GM04504 (cell line): ENCODE data around the gene ZNF236.

Experiments
- DNase-seq: peaks from one replicate; pipeline ENCODE4 v3.0.0-alpha.2; 2012; ENCODE audit warnings: low read depth

ZNF236 gene

DNA sequence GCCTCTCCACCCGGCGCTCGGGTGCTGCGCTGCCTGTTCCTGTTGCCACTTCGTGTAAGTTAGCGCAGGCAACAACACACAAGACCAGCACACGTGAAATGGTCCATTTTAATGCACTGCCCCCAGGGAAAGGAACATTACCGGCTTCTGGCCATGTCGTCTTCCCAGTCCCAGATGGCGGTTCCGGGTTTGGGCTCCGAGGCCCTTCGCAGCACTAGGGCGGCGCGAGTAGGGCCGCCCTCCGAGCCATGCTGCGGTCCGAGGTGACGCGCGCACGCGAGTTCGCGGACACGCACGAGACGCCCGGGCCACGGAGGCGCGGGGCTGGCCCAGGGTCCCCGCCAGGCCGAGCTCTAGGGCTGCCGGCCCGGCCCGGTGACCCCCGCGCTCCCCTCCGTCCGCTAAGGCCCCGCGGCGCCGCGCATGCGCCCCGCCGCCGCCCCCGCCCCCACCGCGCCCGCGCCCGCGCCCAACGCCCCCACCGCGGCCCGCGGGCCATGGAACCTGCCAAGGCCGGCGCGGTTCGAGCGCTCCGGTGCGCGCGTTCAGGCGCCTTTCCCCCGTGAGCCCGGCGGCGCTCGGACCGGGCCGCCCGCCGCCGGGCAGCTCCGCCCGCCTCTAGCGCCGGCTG is 367 bp upstream of the ZNF236 start:
- DNase-seq: no peak

DNA sequence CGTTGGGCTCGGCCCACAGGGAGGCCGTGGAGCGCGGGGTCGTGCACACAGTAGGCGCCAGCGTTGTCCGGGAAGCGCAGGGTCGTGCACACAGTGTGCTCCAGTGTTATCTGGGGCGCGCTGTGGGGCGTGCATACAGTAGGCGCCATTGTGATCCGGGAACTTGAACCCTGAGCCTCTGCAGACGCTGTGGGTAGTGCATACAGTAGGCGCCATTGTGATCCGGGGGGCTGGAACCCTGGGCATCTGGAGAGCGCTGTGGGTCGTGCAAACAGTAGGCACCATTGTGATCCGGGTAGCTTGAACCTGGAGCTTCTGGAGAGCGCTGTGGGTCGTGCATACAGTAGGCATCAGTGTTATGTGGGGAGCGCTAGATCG is 793 bp downstream of the ZNF236 start:
- no peak for DNase-seq

DNA sequence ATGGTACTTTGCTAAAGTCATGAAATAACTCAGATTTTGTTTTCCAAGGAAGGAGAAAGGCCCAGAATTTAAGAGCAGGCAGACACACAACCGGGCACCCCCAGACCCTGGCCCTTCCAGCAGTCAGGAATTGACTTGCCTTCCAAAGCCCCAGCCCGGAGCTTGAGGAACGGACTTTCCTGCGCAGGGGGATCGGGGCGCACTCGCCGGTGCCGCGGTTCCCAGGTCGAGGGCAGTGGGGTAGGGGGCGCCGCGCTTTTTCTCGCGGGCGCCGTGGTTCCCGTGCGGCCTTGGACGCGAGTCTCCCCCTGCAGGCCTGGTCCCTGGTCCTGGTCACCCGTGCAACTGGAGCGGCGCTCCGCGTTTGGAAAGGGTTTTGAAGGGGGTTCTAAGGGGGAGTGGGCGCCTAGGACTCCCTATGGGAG is 1.2 kb downstream of the ZNF236 start:
- no peak for DNase-seq

DNA sequence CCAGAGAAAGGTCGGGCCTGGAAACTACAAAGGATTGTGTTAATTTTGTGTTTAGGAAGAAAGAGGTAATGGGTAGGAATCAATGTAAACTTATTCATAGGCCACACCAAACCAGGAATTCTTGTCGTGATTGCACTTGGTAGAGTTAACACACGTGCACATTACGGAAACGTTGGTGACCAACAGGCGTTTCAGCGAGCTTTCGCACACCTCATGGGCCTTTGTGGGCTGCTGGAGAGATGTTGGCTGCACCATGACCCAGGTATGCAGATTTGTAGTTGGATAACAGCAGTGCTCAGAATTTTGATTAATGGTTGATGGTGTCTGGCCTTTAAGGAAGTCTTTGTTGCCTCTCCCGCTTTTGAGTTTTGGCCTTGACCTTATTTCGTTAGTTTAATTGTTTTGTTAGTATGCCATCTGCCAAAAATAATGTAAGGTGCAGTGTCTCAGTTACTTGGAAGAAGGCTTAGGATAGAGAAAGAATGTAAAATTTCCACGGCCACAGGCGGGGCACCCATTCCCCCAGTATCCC is 1.9 kb downstream of the ZNF236 start:
- no peak for DNase-seq

DNA sequence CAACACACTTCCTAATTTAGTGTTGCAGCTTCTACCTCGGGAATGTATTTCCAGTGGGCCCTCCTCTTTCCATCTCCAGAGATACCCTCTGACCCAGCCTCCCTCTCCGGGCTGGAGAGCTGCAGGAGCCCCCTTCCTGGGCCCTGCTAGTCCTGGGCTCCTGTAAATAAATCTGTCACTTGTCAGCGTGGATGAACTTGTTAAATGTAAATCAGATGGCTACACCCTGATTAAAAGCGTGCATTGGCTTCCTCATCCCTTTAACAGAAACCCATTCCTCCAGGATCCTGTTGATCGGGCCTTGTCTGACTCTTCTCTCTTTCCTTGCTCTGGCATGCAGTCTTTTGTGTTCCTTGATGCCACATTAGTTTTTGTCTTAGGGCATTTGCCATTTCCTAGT is 2.4 kb downstream of the ZNF236 start:
- no peak for DNase-seq

DNA sequence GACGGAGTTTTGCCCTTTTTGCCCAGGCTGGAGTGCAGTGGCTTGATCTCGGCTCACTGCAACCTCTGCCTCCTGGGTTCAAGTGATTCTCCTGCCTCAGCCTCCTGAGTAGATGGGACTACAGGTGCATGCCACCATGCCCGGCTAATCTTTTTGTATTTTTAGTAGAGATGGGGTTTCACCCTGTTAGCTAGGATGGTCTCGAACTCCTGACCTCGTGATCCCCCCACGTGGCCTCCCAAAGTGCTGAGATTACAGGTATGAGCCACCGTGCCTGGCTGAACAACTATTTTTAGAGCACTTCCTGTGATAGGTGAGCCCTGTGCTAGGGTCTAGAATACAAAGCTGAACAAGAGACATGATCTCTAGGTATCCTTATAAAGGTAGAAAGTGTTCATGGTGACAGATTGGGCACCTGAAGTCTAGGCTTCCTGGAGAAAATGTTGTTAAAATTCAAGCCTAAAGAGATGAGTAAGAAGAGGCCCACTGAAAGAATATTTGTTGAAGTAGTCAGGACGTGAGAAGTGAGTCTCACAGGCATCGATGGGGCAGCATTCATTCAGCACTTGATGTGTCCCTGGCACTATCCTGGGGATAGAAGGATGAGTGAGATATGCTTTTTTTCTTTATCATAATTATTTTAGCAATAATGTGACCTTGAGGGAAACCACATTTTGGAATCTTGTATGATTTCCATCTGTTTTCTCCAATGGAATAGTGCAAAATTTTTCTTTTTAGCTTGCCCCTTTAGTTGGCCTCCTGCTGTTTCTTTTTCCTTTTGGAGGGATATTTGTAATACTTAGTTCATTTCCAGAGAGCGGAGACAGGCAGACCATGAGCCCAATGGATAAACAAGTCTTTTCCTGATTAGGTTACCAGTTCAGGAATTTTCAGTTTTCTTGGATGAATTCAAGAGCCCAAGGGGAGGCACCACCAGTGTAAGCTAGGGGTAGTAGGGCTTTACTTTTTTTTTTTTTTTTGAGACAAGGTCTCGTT is 5.1 kb downstream of the ZNF236 start:
- no peak for DNase-seq

DNA sequence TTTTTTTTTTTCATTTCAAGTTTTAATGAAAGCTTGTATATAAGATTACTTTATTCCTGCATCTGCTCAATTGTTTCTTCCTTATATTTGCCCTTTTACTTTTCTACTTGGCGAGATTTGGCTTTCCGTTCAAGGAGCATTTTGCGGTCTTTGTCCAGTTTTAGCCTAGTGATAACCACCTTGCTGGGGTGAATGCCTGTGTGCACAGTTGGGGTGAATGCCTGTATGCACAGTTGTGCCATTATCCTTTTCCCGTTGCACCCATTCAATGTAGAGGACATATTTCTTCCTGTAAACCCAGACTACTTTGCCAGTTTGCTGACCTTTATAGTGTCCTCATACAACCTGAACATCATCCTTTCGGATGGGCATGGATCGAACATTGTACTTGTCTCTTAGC is 12.0 kb downstream of the ZNF236 start:
- no peak for DNase-seq

DNA sequence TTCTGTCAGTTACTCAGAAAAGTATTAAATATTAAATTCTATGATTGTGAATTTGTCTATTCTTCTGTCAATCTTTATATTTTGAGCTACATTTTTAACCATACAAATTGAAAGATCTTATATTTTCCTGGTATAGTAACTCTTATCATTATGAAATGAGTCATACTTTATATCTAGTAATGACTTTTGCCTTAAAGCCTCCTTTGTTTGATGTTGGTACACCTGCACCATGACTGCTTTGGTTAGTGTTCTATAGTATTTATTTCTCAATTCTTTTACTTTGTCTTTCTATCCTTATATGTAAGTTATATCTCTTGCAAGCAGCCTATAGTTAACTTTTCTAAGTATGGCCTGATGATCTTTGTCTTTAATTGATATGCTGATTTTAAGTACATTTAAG is 13.0 kb downstream of the ZNF236 start:
- no peak for DNase-seq

DNA sequence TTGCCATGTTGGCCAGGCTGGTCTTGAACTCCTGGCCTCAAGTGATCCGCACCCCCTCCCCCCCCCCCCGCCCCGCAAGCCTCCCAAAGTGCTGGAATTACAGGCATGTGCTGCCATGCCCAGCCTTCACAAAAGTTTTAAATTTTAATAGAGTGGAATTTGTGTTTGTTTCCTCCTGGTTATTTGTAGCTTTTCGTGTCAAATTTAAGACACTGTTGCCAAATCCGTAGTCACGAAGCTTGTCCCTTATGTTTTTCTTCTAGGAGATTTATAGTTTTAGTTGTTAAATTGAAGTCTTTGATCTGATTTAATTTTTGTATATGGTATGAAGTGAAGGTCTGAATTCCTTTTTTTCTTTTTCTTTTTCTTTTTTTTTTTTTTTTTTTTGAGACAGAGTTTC is 14.7 kb downstream of the ZNF236 start:
- no peak for DNase-seq

DNA sequence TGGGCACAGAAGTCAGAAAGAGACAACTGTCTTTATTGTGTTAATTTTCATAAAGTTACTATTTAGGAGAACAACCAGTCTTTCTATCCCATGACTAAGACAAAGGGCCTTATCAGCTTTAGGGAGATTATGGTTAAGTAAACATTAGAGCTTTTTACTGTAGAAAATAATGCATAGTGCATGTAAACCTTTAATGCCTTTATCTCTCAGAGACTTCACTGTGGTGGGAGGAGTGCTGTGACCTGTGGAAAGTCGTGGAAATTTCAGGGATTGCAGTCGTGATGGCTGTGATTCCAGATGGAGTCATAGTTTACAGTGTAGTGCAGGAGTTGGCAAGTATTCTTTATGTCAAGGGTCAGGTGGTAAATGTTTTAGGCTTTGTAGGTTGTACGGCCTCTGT is 15.8 kb downstream of the ZNF236 start:
- DNase-seq: no peak

DNA sequence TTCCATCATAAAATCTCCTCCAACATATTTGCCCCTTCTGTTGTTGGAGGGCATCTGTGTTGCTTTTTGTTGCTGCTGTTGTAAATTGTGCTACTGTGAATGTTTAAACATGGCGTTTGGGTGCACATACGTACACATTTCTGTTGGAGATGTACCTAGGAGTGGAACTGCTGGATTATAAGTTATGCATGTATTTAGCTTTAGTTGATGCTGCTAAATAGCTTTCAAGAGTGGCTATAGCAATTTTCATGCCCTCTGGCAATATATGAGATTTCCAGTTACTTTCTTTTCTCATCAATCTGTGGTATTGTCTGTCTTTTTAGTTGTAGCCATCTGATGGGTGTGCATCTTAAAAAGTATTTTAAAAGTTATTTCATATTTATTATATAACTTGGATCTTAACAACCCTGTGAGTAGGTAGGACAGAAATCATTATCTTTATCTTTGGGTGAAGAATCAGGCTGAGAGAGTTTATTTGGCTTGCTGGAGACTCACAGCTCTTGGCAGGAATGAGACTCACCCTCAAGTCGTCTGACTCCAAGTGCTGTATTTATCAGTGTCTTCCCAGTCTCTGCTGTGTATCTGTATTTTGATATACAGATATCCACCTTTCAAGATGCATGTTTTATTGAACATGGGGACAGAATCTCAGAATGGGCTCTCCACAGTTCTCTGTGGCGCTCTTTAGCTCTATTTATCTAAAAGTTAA is 16.9 kb downstream of the ZNF236 start:
- DNase-seq: no peak

DNA sequence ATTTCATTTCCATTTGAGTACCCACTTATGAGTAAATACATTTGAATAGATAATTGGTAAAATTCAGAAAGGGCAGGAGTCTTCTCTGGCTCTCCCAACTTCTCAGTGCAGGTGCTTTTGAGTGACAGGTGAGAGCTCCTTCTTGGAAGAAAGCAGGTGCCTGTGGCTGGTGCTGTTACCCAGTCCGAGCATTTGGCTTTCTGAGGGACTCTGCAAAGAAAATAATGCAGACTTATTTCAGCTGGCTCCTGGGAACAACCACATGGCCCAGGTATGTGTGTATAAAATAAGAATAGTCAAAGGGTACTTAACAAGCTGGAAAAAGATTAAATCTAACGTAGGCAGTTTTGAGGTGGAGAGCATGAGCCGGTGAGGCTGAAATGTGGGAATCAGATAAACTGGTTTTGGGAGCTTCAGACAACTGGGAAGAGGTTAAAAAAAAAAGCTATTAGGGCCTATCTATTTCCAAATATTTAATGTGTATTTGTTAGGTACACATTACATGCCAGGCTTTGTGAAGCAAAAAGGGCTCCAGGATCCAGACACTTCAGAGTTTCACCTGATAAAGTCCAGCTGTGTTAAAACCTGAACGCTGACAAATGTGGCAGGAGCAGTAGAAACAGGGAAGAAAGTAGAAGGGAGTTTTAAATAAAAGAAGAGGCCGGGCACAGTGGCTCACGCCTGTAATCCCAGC is 20.6 kb downstream of the ZNF236 start:
- no peak for DNase-seq

DNA sequence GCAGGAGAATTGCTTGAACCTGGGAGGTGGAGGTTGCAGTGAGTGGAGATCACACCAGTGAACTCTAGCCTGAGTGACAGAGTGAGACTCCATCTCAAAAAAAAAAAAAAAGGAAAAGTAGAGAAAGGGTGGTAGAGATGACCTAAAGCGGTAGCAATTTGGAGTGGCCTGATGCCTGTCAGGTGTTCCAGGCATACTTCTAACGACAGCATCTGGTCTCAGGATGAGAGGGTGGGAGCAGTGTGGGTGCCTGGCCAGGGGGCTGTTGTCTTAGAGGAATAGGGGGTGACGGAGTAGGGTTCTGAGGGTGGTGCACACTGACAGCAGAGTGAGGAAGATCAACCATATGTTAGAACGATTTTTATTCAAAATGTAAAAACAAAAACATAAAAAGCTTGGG is 21.8 kb downstream of the ZNF236 start:
- no peak for DNase-seq

DNA sequence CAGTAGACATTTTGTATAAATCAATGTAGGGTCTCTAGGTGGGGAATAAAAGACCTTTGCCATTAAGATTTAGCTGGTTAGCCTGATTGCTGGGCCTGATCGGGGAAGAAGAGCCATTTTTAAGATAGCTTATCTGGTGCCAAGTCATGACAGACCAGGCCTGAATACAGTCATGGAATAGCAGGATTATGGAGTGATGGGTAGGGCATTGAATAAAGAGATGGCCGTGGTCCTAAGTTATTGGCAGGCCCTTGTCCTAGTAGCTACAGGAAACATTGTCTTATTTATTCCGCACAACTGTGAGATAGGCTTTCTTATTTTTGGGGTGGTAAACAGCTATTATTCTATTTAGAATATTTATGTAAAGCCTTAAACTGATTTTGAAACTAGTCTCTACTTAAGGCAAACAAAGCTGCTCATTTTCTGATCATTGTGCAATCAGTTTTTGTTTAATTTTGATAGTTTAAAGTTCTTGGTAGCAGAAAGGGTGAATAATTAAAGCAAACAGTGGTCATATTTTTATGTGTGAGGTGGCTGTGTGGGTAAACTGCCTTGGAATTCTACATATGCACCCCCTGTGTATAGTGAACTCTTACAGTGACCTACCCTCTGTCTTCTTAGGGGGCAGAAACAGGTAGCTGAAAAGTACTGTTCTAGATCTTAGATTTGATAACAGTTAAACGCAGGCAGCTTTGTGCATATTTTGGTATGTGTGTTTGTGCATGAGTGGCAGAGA is 22.6 kb downstream of the ZNF236 start:
- DNase-seq: no peak

DNA sequence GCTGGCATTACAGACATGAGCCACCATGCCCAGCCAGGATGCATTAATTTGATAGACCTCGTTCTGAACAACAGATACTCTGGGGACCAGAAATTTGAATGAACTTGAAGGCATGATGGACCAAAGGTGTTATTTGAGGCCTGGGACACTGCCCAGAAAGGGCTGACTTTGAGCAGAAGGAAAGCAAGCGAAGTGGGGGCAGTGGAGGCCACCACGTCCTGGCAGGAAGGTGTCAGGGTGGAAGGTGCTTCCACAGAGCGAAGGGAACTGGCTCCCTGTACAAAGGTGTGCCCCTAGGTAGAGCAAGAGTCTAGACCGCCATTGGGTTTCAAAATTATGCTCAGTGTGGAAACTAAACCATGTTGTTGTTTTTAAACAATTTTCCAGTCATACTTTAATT is 23.9 kb downstream of the ZNF236 start:
- no peak for DNase-seq

DNA sequence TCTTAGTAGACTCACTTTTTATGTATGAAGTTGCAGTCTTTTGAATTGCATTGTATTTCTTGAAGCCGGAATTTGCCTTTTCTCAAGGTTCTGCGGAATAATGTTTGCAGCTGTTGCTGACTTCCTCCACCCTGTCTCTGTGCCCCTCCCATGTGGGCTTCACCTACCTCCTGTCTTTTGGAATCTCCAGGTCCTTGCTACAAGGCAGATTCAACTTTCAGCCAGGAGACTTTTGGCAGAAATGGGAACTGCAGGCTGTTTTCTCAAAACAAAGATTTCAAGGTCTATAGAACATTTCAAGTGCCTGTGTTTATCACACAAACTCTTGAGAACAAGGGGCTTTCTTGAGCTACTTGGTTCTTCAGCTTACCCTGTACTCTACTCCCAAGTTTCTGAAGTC is 25.6 kb downstream of the ZNF236 start:
- DNase-seq: no peak

DNA sequence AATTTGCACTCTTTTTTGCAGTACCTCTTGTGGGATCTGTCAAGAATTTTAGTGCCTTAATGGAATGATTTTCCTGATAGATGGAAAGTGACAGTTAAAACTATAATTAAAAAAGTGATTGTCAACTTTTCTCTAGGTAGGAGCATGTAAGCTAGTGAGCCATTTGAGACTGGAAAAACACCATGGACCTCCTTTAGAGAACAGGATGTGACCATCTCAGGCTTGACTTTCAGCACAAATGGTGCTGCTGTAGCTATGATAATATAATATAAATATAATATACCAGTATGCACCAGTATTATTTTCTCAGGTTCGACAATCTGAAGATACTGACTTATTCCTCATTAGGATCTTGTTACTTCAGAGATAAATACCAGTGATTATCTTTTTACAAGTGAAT is 27.8 kb downstream of the ZNF236 start:
- no peak for DNase-seq

DNA sequence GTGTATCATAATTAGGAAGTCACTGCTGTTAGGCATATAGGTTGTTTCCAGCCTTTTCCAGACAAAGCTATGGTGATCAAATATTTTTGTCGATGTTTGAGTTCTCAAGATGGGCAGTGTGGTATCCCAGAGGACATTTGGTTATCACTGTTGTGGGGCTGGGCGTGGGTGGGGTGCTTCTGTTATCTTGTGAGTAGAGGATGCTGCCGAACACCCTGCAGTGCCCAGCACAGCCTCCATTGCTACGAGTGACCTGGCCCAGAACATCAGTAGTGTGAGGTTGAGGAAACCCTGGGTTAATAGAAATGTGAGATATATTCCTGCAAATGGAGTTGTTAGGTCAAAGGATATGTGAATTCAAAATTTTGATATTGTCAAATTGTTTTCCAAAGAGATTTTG is 33.2 kb downstream of the ZNF236 start:
- no peak for DNase-seq

DNA sequence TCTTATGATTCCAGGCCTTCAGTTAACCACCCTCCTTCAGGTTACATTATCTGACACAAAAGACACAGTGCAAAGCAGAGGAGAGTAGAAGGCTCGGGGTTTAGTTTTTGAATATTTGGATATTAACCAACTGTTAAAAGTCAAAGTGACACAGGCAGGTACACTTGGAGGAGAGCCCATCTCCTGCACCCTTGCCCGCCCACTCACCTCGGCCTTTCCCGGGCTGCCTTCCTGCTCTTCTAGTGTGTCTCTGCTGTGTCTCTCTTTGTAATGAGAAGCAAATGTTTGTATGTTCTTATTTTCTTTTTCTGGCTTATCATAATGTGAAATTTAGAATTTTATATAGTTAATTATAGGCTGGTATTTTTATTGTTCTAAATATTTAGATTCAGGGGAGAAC is 35.1 kb downstream of the ZNF236 start:
- no peak for DNase-seq

DNA sequence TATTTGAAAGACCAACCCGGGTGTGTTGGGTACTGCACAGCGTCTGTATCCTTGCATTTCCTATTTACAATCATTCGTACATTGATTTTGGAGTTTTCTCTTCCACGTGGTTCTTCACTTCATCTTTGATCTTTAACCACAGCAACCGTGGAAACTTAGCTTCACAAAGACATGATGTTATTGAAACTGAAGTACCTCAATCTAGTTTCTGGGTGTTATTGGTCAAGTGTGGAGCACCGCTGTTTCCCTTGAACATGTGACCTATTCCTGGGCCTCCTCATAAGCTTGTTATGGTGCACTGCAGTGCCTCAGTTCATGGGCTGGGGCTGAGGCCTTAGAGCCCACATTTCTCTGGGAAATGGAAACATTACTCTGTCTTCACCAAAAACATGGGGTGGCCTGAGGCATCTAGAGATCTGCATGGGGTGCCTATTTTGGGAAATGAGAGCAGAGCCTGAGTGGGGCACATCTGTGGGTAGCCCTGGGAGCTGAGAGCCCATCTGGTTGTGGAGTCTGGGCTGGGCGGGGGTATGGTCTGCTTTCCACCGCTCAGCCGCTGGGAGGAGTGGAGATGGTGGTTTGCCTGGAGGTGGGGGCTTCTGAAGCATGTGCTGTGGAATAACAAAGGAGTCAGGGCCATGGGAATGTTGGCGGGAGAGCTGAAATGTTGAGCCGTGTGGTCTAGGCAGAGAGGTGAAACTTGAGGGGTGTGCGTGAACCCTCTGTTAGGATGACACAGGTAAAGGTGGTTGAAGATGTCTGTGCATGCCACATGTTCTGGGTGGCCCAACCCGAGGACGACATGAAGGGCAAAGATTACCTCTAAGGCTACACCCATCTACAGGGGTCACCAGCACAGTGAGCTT is 37.4 kb downstream of the ZNF236 start:
- DNase-seq: no peak
